Esophagus squamous epithelium (tissue), 5 donors: ENCODE results near the gene GPR156. TPM values are rescaled to one million over a fixed set of nuclear protein-coding genes. Genes with fewer than 3 reads are reported as not detected.

Experiments used
- DNase-seq: peaks from one replicate; lab custom pipeline; 2025; lab: John Stamatoyannopoulos, UW
- H3K27ac ChIP-seq, 4 donors: fragments of 200-600 bp; sonication (generic); one replicate each; pipeline ENCODE4 v1.5.1; 2016 to 2019; ENCODE audit warnings: mild to moderate bottlenecking in 1 of 4
- H3K27me3 ChIP-seq, 4 donors: fragments of 200-600 bp; sonication (generic); 1 replicate in 3 of 4; 2 replicates in 1 of 4; pipeline versions ENCODE4 v1.5.1 to v1.6.0; 2017 to 2021; ENCODE audit warnings: antibody characterized with exemption in 1 of 4
- H3K36me3 ChIP-seq, 3 donors: fragments of 200-600 bp; sonication (generic); one replicate each; pipeline ENCODE4 v1.5.1; 2016 to 2019
- H3K4me1 ChIP-seq, 3 donors: fragments of 200-600 bp; sonication (generic); one replicate each; pipeline ENCODE4 v1.5.1; 2017 to 2019
- H3K4me3 ChIP-seq, 4 donors: fragments of 200-600 bp; sonication (generic); 1 replicate in 3 of 4; 2 replicates in 1 of 4; pipeline ENCODE4 v1.5.1; 2016 to 2019; ENCODE audit warnings: mild to moderate bottlenecking in 2 of 4, moderate library complexity in 1 of 4
- H3K9me3 ChIP-seq, 3 donors: fragments of 200-600 bp; sonication (generic); one replicate each; pipeline ENCODE4 v1.5.1; 2016 to 2019
- CTCF ChIP-seq, 6 experiments: fragments of 450-650 bp in 4 of 6; fragments of 200-600 bp in 2 of 6; sonication (generic) in 2 of 6; IDR thresholded peaks; one replicate each; pipeline ENCODE4 v1.5.1; 2016 to 2019; ENCODE audit warnings: antibody characterized with exemption in 6 of 6, mild to moderate bottlenecking in 4 of 6, moderate library complexity in 4 of 6
- POLR2A ChIP-seq, 4 donors: fragments of 450-650 bp; IDR thresholded peaks; one replicate each; pipeline ENCODE4 v1.6.1; 2017; ENCODE audit warnings: antibody characterized with exemption in 4 of 4, mild to moderate bottlenecking in 4 of 4, moderate library complexity in 3 of 4
- WGBS, 2 donors: methylation state at CpG; one replicate each; pipeline ENCODE4 v1.1.5; 2018; 5-methylcytosine and 5-hydroxymethylcytosine counted together
- intact Hi-C: fragments of 100-400 bp; cut with DNase I; formaldehyde crosslinking; loops from one replicate; pipeline ENCODE4 v1.15.0; 2022
- total RNA-seq, 4 donors: library from RNA; depleted of rRNA; stranded (reverse); fragments of >200 nt; gene quantifications; one replicate each; pipeline ENCODE4 v1.1.0, GENCODE V29; 2016
- donor health status: DM: yes; HTN: yes; CAD: no.

The GPR156 gene
- total RNA-seq, 4 donors from 2014 or later: 0.19 to 0.94 (median 0.57) TPM; not detected in 1

- no peaks in the 10 kb centered on the region for H3K9me3 ChIP-seq
- intact Hi-C loops: no loop called here
- no peak for DNase-seq
- 100% methylated on average over 2 of the region's 2 CpGs; no CpG with 5 or more reads in 1 of the 2 donors for WGBS, 2 donors
- H3K27ac ChIP-seq: no peak overlapping the region
- H3K36me3 ChIP-seq: no peaks in the 10 kb centered on the region
- H3K4me3 ChIP-seq: no peak overlapping the region
- H3K4me1 ChIP-seq: peaks cover 10 to 36% (median 24%) of the 10 kb centered on the region in 3 donors
- H3K27me3 ChIP-seq: peaks cover 0 to 13% (median 0%) of the 10 kb centered on the region in 4 donors
- TF ChIP-seq POLR2A (IDR thresholded peaks at IDR 0.05): no peak
- TF ChIP-seq CTCF (IDR thresholded peaks at IDR 0.05): no peak
Observed at GRCh38 chr3:120143676-120144075, 141.3 kb downstream of the GPR156 start.

GRCh38 chr3:120142236-120142635 lies 142.8 kb downstream of the GPR156 start:
- Histone ChIP-seq H3K4me3 (no peak overlapping the region), H3K27me3 (peaks cover 0 to 13% (median 0%) of the 10 kb centered on the region in 4 donors), H3K36me3 (no peaks in the 10 kb centered on the region), H3K4me1 (peaks cover 3 to 22% (median 10%) of the 10 kb centered on the region in 3 donors), H3K27ac (no peak overlapping the region), H3K9me3 (no peaks in the 10 kb centered on the region)
- DNase-seq: no peak
- TF ChIP-seq POLR2A (IDR thresholded peaks at IDR 0.05) (no peak), CTCF (IDR thresholded peaks at IDR 0.05) (no peak)
- intact Hi-C loops: no loop called here
- 62 to 74% methylated on average over 4 of the region's 4 CpGs for WGBS, 2 donors

- Histone ChIP-seq H3K27me3 (peaks cover 0 to 13% (median 0%) of the 10 kb centered on the region in 4 donors), H3K36me3 (no peaks in the 10 kb centered on the region), H3K4me1 (peaks cover 0 to 3% (median 0%) of the 10 kb centered on the region in 3 donors), H3K9me3 (no peaks in the 10 kb centered on the region), H3K27ac (no peak overlapping the region), H3K4me3 (no peak overlapping the region)
- intact Hi-C loops: no loop called here
- WGBS, 2 donors: 99 to 100% methylated on average over 4 to 15 of the region's 52 CpGs
- no peak for DNase-seq
- no peak for TF ChIP-seq CTCF (IDR thresholded peaks at IDR 0.05)
- TF ChIP-seq POLR2A (IDR thresholded peaks at IDR 0.05): no peak
Observed at GRCh38 chr3:120140098-120140742, 144.8 kb downstream of the GPR156 start.

GRCh38 chr3:120139140-120139539 lies 145.9 kb downstream of the GPR156 start:
- Histone ChIP-seq H3K36me3 (no peaks in the 10 kb centered on the region), H3K9me3 (no peaks in the 10 kb centered on the region), H3K27me3 (peaks cover 0 to 7% (median 0%) of the 10 kb centered on the region in 4 donors), H3K4me3 (no peak overlapping the region), H3K4me1 (no peaks in the 10 kb centered on the region), H3K27ac (no peak overlapping the region)
- no peak for TF ChIP-seq POLR2A (IDR thresholded peaks at IDR 0.05)
- no peak for TF ChIP-seq CTCF (IDR thresholded peaks at IDR 0.05)
- 92 to 100% methylated on average over 4 of the region's 4 CpGs for WGBS, 2 donors
- intact Hi-C loops: no loop called here
- DNase-seq: no peak

- Histone ChIP-seq H3K9me3 (no peaks in the 10 kb centered on the region), H3K4me1 (no peaks in the 10 kb centered on the region), H3K4me3 (no peak overlapping the region), H3K36me3 (no peaks in the 10 kb centered on the region), H3K27me3 (no peaks in the 10 kb centered on the region), H3K27ac (no peak overlapping the region)
- 65 to 77% methylated on average over 2 of the region's 2 CpGs for WGBS, 2 donors
- intact Hi-C loops: no loop called here
- no peak for DNase-seq
- TF ChIP-seq CTCF (IDR thresholded peaks at IDR 0.05) (no peak), POLR2A (IDR thresholded peaks at IDR 0.05) (no peak)
Observed at GRCh38 chr3:120137548-120137947, 147.5 kb downstream of the GPR156 start.
